Esophagus muscularis mucosa (tissue), 3 donors: Measurements from ENCODE around the gene STRAP.

Experiments
- POLR2A ChIP-seq: fragments of 450-650 bp; IDR thresholded peaks from one replicate; pipeline ENCODE4 v1.6.1; 2017; ENCODE audit warnings: antibody characterized with exemption, moderate library complexity, mild to moderate bottlenecking, low read depth
- POLR2AphosphoS5 ChIP-seq, 2 donors: sonication (generic); formaldehyde crosslinking; IDR thresholded peaks; one replicate each; pipeline ENCODE4 v1.6.1; 2017; ENCODE audit warnings: antibody characterized with exemption in 2 of 2
- TF ChIP-seq, protein P1 (sequence below), 3 experiments: fragments of 200-600 bp in 2 of 3; fragments of 450-650 bp in 1 of 3; sonication (generic) in 2 of 3; IDR thresholded peaks; one replicate each; pipeline ENCODE4 v1.5.1; 2017 to 2019; ENCODE audit warnings: antibody characterized with exemption in 3 of 3, mild to moderate bottlenecking in 2 of 3, moderate library complexity in 1 of 3

GRCh38 chr12:15933751-15934150 lies 51.6 kb downstream of the STRAP start:
- TF ChIP-seq, protein P1, sequence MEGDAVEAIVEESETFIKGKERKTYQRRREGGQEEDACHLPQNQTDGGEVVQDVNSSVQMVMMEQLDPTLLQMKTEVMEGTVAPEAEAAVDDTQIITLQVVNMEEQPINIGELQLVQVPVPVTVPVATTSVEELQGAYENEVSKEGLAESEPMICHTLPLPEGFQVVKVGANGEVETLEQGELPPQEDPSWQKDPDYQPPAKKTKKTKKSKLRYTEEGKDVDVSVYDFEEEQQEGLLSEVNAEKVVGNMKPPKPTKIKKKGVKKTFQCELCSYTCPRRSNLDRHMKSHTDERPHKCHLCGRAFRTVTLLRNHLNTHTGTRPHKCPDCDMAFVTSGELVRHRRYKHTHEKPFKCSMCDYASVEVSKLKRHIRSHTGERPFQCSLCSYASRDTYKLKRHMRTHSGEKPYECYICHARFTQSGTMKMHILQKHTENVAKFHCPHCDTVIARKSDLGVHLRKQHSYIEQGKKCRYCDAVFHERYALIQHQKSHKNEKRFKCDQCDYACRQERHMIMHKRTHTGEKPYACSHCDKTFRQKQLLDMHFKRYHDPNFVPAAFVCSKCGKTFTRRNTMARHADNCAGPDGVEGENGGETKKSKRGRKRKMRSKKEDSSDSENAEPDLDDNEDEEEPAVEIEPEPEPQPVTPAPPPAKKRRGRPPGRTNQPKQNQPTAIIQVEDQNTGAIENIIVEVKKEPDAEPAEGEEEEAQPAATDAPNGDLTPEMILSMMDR (IDR thresholded peaks at IDR 0.05), result no peak
- TF ChIP-seq POLR2A, result no peak
- no peak for TF ChIP-seq POLR2AphosphoS5 (IDR thresholded peaks at IDR 0.05)
